IPS-15b (cell line): Measurements from ENCODE around the gene E2F1.

Experiments used
- H3K27me3 ChIP-seq: one replicate; pipeline ENCODE4 v1.6.1; 2013; ENCODE audit warnings: low read length; ENCODE audit not compliant: control insufficient read depth, insufficient read depth
- H3K36me3 ChIP-seq: one replicate; pipeline ENCODE4 v1.6.1; 2013; ENCODE audit warnings: low read length; ENCODE audit not compliant: control insufficient read depth, insufficient read depth
- H3K4me1 ChIP-seq: one replicate; pipeline ENCODE4 v1.6.1; 2013; ENCODE audit warnings: mild to moderate bottlenecking, low read length; ENCODE audit not compliant: control insufficient read depth, insufficient read depth
- H3K4me3 ChIP-seq: one replicate; pipeline ENCODE4 v1.5.1; 2013; ENCODE audit warnings: low read depth, low read length
- H3K9ac ChIP-seq: one replicate; pipeline ENCODE4 v1.6.1; 2013; ENCODE audit warnings: low read depth, mild to moderate bottlenecking, low read length
- H3K9me3 ChIP-seq: one replicate; pipeline ENCODE4 v1.6.1; 2013; ENCODE audit warnings: mild to moderate bottlenecking, low read length; ENCODE audit not compliant: control insufficient read depth, insufficient read depth

The E2F1 gene

GRCh38 chr20:33664762-33665144 is 21.4 kb downstream of the E2F1 start:
- Histone ChIP-seq H3K4me1 (peaks cover 6% of the 10 kb centered on the region), H3K4me3 (no peak overlapping the region), H3K9ac (no peak overlapping the region), H3K36me3 (peaks cover 5% of the 10 kb centered on the region), H3K27me3 (no peaks in the 10 kb centered on the region), H3K9me3 (no peaks in the 10 kb centered on the region)

DNA sequence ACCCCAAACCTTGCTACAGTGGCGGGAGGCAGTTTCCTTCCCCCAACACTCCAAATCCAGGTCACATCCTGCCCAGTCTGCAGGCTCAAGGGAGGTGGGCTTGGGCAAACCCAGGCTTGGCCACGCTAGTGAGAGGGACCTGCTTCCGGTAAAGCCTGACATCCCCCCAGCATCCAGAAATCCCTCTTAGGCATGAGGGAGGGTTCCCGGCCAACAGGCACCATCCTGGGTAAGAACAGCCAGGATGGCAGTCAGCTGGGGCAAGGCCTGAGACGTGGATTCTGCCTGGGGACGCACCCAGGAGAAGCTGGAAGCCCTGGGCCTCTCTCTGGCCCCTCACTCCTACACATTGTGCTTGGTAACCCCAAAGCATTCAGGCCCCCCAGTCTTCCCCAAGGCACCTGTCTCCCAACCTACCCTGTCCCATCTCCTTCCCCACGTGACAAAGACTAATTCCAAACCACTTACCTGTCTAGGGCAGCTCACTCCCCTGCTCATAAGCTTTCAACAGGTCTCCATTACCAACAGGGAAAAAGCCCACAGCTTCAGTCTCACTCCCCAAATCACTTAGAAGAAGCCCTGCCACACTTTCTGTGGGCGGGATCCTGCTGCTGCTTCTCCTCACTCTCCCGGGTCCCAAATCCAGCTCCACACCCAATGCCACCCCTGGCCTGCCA is 22.0 kb downstream of the E2F1 start:
- H3K27me3 ChIP-seq, result no peaks in the 10 kb centered on the region
- peaks cover 6% of the 10 kb centered on the region for H3K4me1 ChIP-seq
- no peaks in the 10 kb centered on the region for H3K9me3 ChIP-seq
- H3K36me3 ChIP-seq, result peaks cover 6% of the 10 kb centered on the region
- H3K4me3 ChIP-seq, result peak overlapping the region; percentile 94
- peak overlapping the region; percentile 57 for H3K9ac ChIP-seq

DNA sequence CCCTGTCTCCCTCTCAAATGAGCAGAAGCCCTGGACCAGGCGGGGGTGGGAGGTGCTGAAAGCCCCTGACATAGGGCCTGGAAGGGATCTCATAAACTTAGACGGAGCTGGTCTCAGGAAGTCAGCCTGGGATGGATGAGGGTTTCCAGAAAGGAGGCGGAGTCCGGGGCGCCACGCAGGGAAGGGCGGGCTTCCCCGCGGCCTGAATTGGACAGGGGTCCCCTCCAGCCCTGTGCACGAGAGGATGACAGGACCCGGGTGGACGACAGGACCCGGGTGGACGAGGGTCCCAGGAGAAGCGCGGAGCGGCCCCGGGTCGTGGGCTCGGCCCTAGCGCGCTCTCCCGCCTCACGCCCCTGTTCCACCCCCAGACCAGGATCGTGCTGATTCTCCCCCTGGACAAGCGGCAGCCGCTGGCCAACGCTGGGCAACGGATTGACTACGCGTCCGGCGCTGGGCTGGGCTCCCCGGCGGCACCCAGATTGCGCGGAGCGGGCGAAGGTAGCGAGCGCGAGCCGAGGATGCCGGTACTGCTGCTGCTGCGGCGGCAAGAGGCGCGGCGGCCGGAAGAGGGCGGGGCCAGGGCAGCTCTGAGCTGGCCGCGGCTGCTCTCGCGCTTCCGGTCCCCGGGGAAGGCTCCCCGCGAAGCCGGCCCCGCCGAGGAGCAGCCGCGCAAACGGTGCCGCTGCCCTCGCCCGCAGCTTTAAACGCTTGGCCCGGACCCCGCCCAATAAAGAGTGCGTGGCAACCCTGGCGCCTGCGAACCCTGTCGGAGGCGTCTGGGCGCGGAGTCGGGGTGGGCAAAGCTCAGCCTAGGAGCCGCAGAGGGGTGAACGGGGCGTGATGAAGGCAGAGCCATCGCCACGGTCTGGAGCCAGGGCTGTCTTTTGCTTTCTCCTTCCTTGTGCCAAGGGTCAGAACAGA is 22.8 kb downstream of the E2F1 start:
- peaks cover 6% of the 10 kb centered on the region for H3K4me1 ChIP-seq

DNA sequence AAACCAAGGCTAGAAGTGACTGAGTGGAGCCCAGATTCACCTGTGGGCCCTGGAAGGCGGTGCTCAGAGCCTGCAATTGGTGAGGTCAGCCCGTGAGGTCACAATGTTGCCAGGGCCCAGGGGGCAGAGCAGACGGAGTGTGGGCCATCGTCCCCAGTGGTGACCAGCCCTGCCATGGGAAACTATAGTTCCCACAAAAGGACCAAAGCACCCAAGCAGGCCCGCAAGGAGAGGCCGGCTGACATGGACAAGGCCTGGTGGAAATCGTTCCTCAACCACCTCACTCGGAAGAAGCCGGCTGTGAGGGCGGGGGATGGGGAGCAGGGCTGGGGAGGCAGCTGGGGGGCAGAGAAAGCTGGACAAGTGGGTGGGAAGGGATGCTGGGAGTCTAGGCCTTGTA is 24.0 kb downstream of the E2F1 start, which contains the start of gene C20orf144:
C20orf144 (plus strand) TSS at position 156 of the 400 bp plus-strand sequence; CDS start at position 175, 19 bp downstream.
- Histone ChIP-seq H3K36me3 (peaks cover 11% of the 10 kb centered on the region), H3K4me3 (peak within 1 kb of the TSS; percentile 94), H3K9ac (peak within 1 kb of the TSS; percentile 83), H3K4me1 (peaks cover 6% of the 10 kb centered on the region), H3K27me3 (no peaks in the 10 kb centered on the region), H3K9me3 (no peaks in the 10 kb centered on the region)

More for the DNA sequence above, 22.8 kb downstream of the E2F1 start:
- Histone ChIP-seq H3K9me3 (no peaks in the 10 kb centered on the region), H3K4me3 (peak overlapping the region; percentile 94), H3K36me3 (peaks cover 9% of the 10 kb centered on the region), H3K27me3 (no peaks in the 10 kb centered on the region), H3K9ac (peak overlapping the region; percentile 83)

DNA sequence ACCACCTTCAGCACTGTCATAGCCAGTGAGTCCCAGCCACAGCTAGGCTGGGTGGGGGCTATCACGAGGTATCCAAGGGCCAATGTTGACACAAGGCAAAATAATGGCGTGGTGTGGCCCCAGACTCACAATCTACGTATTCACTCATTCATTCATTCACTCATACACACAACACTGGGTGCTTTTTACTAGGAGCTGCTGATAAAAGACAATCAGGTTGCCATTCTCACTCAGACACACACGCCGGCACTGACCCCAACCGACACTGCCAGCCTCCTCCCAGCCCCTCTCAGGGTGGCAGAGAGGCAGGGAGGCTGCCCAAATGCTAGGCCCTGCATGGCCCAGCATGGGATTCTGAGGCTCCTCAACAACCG is 25.5 kb downstream of the E2F1 start:
- peaks cover 11% of the 10 kb centered on the region for H3K36me3 ChIP-seq
- no peaks in the 10 kb centered on the region for H3K9me3 ChIP-seq
- H3K4me3 ChIP-seq, result no peak overlapping the region
- H3K9ac ChIP-seq, result no peak overlapping the region
- H3K4me1 ChIP-seq, result peaks cover 3% of the 10 kb centered on the region
- no peaks in the 10 kb centered on the region for H3K27me3 ChIP-seq

GRCh38 chr20:33660035-33660684 is 26.0 kb downstream of the E2F1 start:
- H3K4me3 ChIP-seq, result no peak overlapping the region
- H3K9me3 ChIP-seq, result no peaks in the 10 kb centered on the region
- peaks cover 3% of the 10 kb centered on the region for H3K4me1 ChIP-seq
- H3K36me3 ChIP-seq, result peaks cover 11% of the 10 kb centered on the region
- H3K27me3 ChIP-seq, result no peaks in the 10 kb centered on the region
- no peak overlapping the region for H3K9ac ChIP-seq

DNA sequence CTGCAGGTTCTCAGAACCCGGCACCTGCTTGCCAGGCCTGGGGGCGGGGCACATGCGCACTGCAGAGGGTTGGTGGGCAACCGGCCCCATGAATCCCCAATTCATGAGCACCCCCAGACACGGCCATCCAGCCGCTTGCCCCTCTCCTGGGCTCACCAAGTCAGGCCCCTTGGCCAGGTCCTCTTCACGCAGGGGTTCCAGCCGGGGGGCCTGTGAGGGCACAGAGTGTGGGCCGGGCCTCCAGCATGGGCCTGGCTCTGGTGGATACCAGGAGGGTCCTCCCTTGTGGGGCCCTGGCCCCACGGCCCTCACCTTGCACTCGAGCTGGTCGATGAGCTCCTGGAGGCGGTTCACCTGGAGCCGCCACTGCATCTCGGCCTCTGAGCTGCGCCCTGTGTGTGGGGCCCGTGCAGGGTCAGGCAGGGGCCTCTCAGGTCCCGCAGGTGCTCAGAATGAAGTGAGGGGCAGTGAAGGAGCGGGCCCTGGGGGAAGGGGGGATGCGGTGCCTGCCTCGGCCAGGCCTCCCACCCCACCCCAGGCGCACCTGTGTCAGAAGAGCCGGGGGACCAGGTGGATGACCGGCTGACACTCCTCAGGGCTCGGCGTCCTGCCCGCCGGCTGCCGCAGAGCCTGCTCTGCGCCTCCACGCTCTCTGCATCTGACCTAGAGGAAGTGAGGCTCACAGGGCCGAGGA is 26.7 kb downstream of the E2F1 start:
- Histone ChIP-seq H3K4me1 (peaks cover 3% of the 10 kb centered on the region), H3K4me3 (no peak overlapping the region), H3K9me3 (no peaks in the 10 kb centered on the region), H3K9ac (no peak overlapping the region), H3K36me3 (peaks cover 11% of the 10 kb centered on the region), H3K27me3 (no peaks in the 10 kb centered on the region)

GRCh38 chr20:33658929-33659328 is 27.3 kb downstream of the E2F1 start:
- Histone ChIP-seq H3K36me3 (peaks cover 11% of the 10 kb centered on the region), H3K4me1 (peaks cover 3% of the 10 kb centered on the region), H3K9ac (no peak overlapping the region), H3K4me3 (no peak overlapping the region), H3K27me3 (no peaks in the 10 kb centered on the region), H3K9me3 (no peaks in the 10 kb centered on the region)

DNA sequence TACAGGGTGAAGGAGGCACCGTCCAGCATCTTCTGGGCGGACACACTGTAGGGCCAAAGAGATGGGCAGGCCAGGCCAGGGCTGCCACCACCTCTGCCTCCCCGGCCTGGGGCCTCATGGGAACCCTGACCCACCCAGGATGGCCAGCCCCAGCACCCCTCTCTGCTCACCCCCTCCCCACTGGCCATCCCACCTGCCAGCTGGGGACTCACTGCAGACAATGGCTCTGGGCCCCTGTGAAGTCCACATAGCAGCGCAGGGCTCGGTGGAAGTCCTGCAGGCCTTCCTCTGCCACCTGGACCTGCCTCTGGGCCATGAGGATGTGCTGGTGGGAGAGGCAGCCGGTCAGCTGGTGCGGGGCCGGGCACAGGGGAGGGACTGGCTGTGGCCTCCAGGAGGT is 27.7 kb downstream of the E2F1 start:
- Histone ChIP-seq H3K9me3 (no peaks in the 10 kb centered on the region), H3K4me1 (peaks cover 3% of the 10 kb centered on the region), H3K4me3 (no peak overlapping the region), H3K9ac (no peak overlapping the region), H3K27me3 (no peaks in the 10 kb centered on the region), H3K36me3 (peaks cover 11% of the 10 kb centered on the region)

GRCh38 chr20:33657704-33658095 is 28.5 kb downstream of the E2F1 start:
- Histone ChIP-seq H3K36me3 (peaks cover 11% of the 10 kb centered on the region), H3K4me1 (peaks cover under 1% of the 10 kb centered on the region)

More at GRCh38 chr20:33657704-33658095, 28.5 kb downstream of the E2F1 start:
- Histone ChIP-seq H3K4me3 (no peak overlapping the region), H3K27me3 (no peaks in the 10 kb centered on the region), H3K9me3 (no peaks in the 10 kb centered on the region), H3K9ac (no peak overlapping the region)
